ENCODE results near the gene NET1.

The NET1 gene, protein sequence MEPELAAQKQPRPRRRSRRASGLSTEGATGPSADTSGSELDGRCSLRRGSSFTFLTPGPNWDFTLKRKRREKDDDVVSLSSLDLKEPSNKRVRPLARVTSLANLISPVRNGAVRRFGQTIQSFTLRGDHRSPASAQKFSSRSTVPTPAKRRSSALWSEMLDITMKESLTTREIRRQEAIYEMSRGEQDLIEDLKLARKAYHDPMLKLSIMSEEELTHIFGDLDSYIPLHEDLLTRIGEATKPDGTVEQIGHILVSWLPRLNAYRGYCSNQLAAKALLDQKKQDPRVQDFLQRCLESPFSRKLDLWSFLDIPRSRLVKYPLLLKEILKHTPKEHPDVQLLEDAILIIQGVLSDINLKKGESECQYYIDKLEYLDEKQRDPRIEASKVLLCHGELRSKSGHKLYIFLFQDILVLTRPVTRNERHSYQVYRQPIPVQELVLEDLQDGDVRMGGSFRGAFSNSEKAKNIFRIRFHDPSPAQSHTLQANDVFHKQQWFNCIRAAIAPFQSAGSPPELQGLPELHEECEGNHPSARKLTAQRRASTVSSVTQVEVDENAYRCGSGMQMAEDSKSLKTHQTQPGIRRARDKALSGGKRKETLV

DNA sequence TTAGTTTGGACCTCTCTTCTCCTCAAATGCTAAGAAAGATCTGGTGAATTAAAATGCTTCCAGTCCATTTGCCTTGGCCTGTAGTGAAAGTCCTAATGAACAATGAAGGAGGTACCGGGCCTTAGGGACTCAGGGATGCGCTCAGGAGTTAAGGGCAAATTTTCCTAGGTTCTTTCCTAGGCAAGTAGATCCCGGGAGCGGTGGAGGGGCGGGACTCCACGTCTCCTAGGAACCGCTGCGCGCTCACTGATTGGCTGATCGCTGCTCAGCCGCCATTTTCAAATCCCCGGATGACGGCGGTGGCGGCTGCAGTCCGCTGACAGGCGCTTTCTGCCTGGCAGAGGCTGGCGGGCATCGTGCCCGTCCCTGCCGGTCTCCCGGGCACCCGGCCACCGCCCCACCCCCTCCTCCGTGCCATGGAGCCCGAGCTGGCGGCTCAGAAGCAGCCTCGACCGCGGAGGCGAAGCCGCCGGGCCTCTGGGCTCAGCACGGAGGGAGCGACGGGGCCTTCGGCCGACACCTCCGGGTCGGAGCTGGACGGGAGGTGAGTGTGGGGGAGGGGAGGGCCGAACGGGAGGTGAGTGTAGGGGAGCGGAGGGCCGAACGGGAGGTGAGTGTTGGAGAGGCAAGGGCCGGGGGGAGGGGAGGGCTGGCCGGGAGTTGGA lies at the start of gene NET1:
Gene NET1 (plus strand): TSS at position 281 of the 665 bp plus-strand sequence. CDS start 136 bp downstream, at position 417.
- TF ChIP-seq, protein P1, sequence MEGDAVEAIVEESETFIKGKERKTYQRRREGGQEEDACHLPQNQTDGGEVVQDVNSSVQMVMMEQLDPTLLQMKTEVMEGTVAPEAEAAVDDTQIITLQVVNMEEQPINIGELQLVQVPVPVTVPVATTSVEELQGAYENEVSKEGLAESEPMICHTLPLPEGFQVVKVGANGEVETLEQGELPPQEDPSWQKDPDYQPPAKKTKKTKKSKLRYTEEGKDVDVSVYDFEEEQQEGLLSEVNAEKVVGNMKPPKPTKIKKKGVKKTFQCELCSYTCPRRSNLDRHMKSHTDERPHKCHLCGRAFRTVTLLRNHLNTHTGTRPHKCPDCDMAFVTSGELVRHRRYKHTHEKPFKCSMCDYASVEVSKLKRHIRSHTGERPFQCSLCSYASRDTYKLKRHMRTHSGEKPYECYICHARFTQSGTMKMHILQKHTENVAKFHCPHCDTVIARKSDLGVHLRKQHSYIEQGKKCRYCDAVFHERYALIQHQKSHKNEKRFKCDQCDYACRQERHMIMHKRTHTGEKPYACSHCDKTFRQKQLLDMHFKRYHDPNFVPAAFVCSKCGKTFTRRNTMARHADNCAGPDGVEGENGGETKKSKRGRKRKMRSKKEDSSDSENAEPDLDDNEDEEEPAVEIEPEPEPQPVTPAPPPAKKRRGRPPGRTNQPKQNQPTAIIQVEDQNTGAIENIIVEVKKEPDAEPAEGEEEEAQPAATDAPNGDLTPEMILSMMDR (conservative IDR thresholded peaks at IDR 0.05; ENCODE audit: low read depth, low read length): no peak
- Histone ChIP-seq H3K9ac (peak within 1 kb of the TSS; percentile 91), H3K4me2 (peak within 1 kb of the TSS; percentile 97), H3K27me3 (ENCODE audit: insufficient read depth, low read depth) (no peaks in the 10 kb centered on the region), H3K4me1 (ENCODE audit: low read depth, poor library complexity, severe bottlenecking) (peaks cover 33% of the 10 kb centered on the region), H3K79me2 (ENCODE audit: insufficient read depth, low read depth) (peaks cover 45% of the 10 kb centered on the region), H3K27ac (peak within 1 kb of the TSS; percentile 62), H3K36me3 (ENCODE audit: insufficient read depth) (no peaks in the 10 kb centered on the region), H3K4me3 (IDR thresholded peaks at IDR 0.05; ENCODE audit: insufficient read depth, low read depth, low read length) (no peak within 1 kb of the TSS), H2AFZ (ENCODE audit: low read depth) (peak within 1 kb of the TSS; percentile 80), H4K20me1 (ENCODE audit: insufficient read depth) (no peaks in the 10 kb centered on the region)

GRCh38 chr10:5362873-5363272 lies 49.5 kb upstream of the NET1 start:
- no peaks in the 10 kb centered on the region for H3K27me3 ChIP-seq (ENCODE audit: insufficient read depth, low read depth)
- H3K36me3 ChIP-seq (ENCODE audit: insufficient read depth): no peaks in the 10 kb centered on the region
- H4K20me1 ChIP-seq (ENCODE audit: insufficient read depth): no peaks in the 10 kb centered on the region
- no peak overlapping the region for H3K4me3 ChIP-seq (IDR thresholded peaks at IDR 0.05; ENCODE audit: insufficient read depth, low read depth, low read length)
- H3K4me1 ChIP-seq (ENCODE audit: low read depth, poor library complexity, severe bottlenecking): no peaks in the 10 kb centered on the region
- TF ChIP-seq, protein P1 (conservative IDR thresholded peaks at IDR 0.05; ENCODE audit: low read depth, low read length): no peak
- no peak overlapping the region for H3K27ac ChIP-seq
- no peak overlapping the region for H3K4me2 ChIP-seq
- no peaks in the 10 kb centered on the region for H3K79me2 ChIP-seq (ENCODE audit: insufficient read depth, low read depth)
- no peak overlapping the region for H2AFZ ChIP-seq (ENCODE audit: low read depth)
- no peak overlapping the region for H3K9ac ChIP-seq

DNA sequence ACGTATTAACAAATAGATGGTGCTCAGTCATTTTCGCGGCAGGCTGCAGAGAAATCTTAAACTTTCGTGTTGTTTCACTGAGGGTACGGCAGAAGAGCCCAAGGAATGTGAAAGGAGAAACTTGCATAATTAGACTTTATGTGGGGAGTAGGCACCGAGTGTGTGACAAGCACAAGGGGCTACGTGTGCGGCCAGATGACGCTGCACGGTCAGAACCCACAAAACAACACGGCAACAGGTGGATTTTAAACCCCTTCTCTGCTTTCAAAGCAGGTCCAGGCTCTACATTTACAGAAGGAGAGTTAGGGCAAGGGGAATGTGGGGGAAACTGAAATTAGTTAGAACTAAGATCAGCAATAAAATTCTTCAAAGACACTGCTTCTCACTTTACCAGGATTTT lies 48.0 kb upstream of the NET1 start:
- Histone ChIP-seq H3K27me3 (ENCODE audit: insufficient read depth, low read depth) (no peaks in the 10 kb centered on the region), H3K27ac (no peak overlapping the region), H3K9ac (no peak overlapping the region), H3K4me1 (ENCODE audit: low read depth, poor library complexity, severe bottlenecking) (no peaks in the 10 kb centered on the region), H2AFZ (ENCODE audit: low read depth) (no peak overlapping the region), H3K36me3 (ENCODE audit: insufficient read depth) (no peaks in the 10 kb centered on the region), H3K79me2 (ENCODE audit: insufficient read depth, low read depth) (no peaks in the 10 kb centered on the region), H3K4me3 (IDR thresholded peaks at IDR 0.05; ENCODE audit: insufficient read depth, low read depth, low read length) (no peak overlapping the region), H3K4me2 (no peak overlapping the region), H4K20me1 (ENCODE audit: insufficient read depth) (no peaks in the 10 kb centered on the region)
- TF ChIP-seq, protein P1 (conservative IDR thresholded peaks at IDR 0.05; ENCODE audit: low read depth, low read length): no peak

- H3K4me3 ChIP-seq (IDR thresholded peaks at IDR 0.05; ENCODE audit: insufficient read depth, low read depth, low read length): no peak within 1 kb of the TSS
- no peak within 1 kb of the TSS for H3K4me2 ChIP-seq
- H3K27ac ChIP-seq: no peak within 1 kb of the TSS
- H3K79me2 ChIP-seq (ENCODE audit: insufficient read depth, low read depth): no peaks in the 10 kb centered on the region
- no peaks in the 10 kb centered on the region for H3K4me1 ChIP-seq (ENCODE audit: low read depth, poor library complexity, severe bottlenecking)
- H4K20me1 ChIP-seq (ENCODE audit: insufficient read depth): no peaks in the 10 kb centered on the region
- no peaks in the 10 kb centered on the region for H3K36me3 ChIP-seq (ENCODE audit: insufficient read depth)
- TF ChIP-seq, protein P1 (conservative IDR thresholded peaks at IDR 0.05; ENCODE audit: low read depth, low read length): no peak
- H3K27me3 ChIP-seq (ENCODE audit: insufficient read depth, low read depth): no peaks in the 10 kb centered on the region
- no peak within 1 kb of the TSS for H2AFZ ChIP-seq (ENCODE audit: low read depth)
- no peak within 1 kb of the TSS for H3K9ac ChIP-seq
Measured at GRCh38 chr10:5364890-5365338, 47.4 kb upstream of the NET1 start, which contains the start of gene UCN3. Gene UCN3 (plus strand): TSS chr10:5364966. CDS start chr10:5373721, 8,755 bp downstream.

Measured in KMS-11 (cell line).